Measurements from ENCODE around the gene ADGRL2. TPM values are rescaled to one million over a fixed set of nuclear protein-coding genes. Genes with fewer than 3 reads are reported as not detected.

The ADGRL2 gene
- total and polyA plus RNA-seq, 9 of the 15 experiments (the other 6 are each of a cell fraction or from before 2014, with no cell fraction given) = 0.03 to 0.15 (median 0.13) TPM; not detected in 6

DNA sequence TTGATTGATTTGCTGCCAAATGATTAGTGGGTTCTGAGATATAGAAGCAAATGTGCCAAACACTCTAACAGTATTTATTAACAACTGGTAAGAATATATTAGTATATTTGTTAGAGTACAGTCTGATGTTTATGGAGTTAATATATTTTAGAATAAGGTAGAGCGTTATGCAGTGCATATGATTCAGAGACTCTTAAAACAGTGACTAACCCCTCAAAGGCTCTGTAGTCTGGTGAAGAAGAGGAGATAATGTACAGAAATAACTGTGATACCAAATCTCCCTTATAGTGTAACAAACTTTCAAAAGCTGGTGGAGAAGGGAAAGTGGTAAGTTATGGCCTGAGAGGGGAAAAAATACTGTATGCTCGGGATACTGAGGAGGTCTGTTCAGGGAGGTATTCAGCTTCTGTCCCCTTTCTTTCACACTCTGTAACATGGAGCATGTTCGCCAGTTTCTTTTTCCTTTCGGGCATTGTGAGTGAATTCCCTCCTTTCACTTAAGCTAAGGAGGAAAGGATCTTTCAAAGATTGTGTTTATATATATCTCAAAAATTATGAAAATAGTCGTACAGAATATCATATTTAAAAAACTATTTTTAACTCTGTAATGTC lies 121.2 kb downstream of the ADGRL2 start (continued):
- TF ChIP-seq, protein P1, sequence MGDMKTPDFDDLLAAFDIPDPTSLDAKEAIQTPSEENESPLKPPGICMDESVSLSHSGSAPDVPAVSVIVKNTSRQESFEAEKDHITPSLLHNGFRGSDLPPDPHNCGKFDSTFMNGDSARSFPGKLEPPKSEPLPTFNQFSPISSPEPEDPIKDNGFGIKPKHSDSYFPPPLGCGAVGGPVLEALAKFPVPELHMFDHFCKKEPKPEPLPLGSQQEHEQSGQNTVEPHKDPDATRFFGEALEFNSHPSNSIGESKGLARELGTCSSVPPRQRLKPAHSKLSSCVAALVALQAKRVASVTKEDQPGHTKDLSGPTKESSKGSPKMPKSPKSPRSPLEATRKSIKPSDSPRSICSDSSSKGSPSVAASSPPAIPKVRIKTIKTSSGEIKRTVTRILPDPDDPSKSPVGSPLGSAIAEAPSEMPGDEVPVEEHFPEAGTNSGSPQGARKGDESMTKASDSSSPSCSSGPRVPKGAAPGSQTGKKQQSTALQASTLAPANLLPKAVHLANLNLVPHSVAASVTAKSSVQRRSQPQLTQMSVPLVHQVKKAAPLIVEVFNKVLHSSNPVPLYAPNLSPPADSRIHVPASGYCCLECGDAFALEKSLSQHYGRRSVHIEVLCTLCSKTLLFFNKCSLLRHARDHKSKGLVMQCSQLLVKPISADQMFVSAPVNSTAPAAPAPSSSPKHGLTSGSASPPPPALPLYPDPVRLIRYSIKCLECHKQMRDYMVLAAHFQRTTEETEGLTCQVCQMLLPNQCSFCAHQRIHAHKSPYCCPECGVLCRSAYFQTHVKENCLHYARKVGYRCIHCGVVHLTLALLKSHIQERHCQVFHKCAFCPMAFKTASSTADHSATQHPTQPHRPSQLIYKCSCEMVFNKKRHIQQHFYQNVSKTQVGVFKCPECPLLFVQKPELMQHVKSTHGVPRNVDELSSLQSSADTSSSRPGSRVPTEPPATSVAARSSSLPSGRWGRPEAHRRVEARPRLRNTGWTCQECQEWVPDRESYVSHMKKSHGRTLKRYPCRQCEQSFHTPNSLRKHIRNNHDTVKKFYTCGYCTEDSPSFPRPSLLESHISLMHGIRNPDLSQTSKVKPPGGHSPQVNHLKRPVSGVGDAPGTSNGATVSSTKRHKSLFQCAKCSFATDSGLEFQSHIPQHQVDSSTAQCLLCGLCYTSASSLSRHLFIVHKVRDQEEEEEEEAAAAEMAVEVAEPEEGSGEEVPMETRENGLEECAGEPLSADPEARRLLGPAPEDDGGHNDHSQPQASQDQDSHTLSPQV (IDR thresholded peaks at IDR 0.05) = no peak
- TF ChIP-seq, protein P2, sequence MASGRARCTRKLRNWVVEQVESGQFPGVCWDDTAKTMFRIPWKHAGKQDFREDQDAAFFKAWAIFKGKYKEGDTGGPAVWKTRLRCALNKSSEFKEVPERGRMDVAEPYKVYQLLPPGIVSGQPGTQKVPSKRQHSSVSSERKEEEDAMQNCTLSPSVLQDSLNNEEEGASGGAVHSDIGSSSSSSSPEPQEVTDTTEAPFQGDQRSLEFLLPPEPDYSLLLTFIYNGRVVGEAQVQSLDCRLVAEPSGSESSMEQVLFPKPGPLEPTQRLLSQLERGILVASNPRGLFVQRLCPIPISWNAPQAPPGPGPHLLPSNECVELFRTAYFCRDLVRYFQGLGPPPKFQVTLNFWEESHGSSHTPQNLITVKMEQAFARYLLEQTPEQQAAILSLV (tag; IDR thresholded peaks at IDR 0.05) = no peak
- TF ChIP-seq ZNF23 (CRISPR knock-in tag; IDR thresholded peaks at IDR 0.05) = no peak
- no peak for TF ChIP-seq DACH1 (IDR thresholded peaks at IDR 0.05; ENCODE audit: partially characterized antibody)
- TF ChIP-seq NFE2 (IDR thresholded peaks at IDR 0.05; ENCODE audit: low read depth) = no peak
- no peak for TF ChIP-seq PYGO2 (tag; IDR thresholded peaks at IDR 0.05)
- TF ChIP-seq, protein P3, sequence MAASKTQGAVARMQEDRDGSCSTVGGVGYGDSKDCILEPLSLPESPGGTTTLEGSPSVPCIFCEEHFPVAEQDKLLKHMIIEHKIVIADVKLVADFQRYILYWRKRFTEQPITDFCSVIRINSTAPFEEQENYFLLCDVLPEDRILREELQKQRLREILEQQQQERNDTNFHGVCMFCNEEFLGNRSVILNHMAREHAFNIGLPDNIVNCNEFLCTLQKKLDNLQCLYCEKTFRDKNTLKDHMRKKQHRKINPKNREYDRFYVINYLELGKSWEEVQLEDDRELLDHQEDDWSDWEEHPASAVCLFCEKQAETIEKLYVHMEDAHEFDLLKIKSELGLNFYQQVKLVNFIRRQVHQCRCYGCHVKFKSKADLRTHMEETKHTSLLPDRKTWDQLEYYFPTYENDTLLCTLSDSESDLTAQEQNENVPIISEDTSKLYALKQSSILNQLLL (CRISPR knock-in tag; IDR thresholded peaks at IDR 0.05; ENCODE audit: borderline replicate concordance) = no peak
- TF ChIP-seq, protein P4, sequence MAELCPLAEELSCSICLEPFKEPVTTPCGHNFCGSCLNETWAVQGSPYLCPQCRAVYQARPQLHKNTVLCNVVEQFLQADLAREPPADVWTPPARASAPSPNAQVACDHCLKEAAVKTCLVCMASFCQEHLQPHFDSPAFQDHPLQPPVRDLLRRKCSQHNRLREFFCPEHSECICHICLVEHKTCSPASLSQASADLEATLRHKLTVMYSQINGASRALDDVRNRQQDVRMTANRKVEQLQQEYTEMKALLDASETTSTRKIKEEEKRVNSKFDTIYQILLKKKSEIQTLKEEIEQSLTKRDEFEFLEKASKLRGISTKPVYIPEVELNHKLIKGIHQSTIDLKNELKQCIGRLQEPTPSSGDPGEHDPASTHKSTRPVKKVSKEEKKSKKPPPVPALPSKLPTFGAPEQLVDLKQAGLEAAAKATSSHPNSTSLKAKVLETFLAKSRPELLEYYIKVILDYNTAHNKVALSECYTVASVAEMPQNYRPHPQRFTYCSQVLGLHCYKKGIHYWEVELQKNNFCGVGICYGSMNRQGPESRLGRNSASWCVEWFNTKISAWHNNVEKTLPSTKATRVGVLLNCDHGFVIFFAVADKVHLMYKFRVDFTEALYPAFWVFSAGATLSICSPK (IDR thresholded peaks at IDR 0.05; ENCODE audit: borderline replicate concordance) = no peak
